Ovary (tissue), 10 donors: ENCODE results near the gene KCND3. TPM values are rescaled to one million over a fixed set of nuclear protein-coding genes. Genes with fewer than 3 reads are reported as not detected.

Experiments used
- DNase-seq, 5 donors: peaks; one replicate each; pipeline ENCODE4 v3.0.0-alpha.2; 2019 to 2020
- H3K27ac ChIP-seq, 2 donors: fragments of 200-600 bp; one replicate each; pipeline versions ENCODE4 v1.5.1 to v1.8.0; 2019 to 2022
- H3K27me3 ChIP-seq: fragments of 200-600 bp; one replicate; pipeline ENCODE4 v1.8.0; 2022
- H3K36me3 ChIP-seq: fragments of 200-600 bp; sonication (generic); one replicate; pipeline ENCODE4 v1.5.1; 2019
- H3K4me1 ChIP-seq: one replicate; pipeline ENCODE4 v1.8.1; 2013; ENCODE audit warnings: mild to moderate bottlenecking, moderate library complexity; ENCODE audit not compliant: insufficient read depth
- H3K4me3 ChIP-seq: fragments of 200-600 bp; sonication (generic); one replicate; pipeline ENCODE4 v1.5.1; 2017
- H3K9me3 ChIP-seq, 2 donors: fragments of 200-600 bp in 1 of 2; sonication (generic) in 1 of 2; one replicate each; pipeline versions ENCODE4 v1.5.1 to v1.8.1; 2013 to 2019; ENCODE audit warnings: mild to moderate bottlenecking in 1 of 2, moderate library complexity in 1 of 2
- CTCF ChIP-seq, 3 donors: fragments of 450-650 bp in 2 of 3; fragments of 200-600 bp in 1 of 3; IDR thresholded peaks; one replicate each; pipeline versions ENCODE4 v1.5.1 to v1.8.0; 2016 to 2022; ENCODE audit warnings: antibody characterized with exemption in 3 of 3, mild to moderate bottlenecking in 1 of 3
- EP300 ChIP-seq: sonication (generic); formaldehyde crosslinking; IDR thresholded peaks from one replicate; pipeline ENCODE4 v1.6.1; 2017; ENCODE audit warnings: antibody characterized with exemption
- POLR2A ChIP-seq: fragments of 450-650 bp; IDR thresholded peaks from one replicate; pipeline ENCODE4 v1.6.1; 2017; ENCODE audit warnings: antibody characterized with exemption, mild to moderate bottlenecking, moderate library complexity
- WGBS, 3 donors: extraction: QIAGEN DNeasy Blood & Tissue Kit in 1 of 3; methylation state at CpG; one replicate each; pipeline versions ENCODE4 v1.1.5 to v1.1.7; 2013 to 2017; 5-methylcytosine and 5-hydroxymethylcytosine counted together
- intact Hi-C, 4 donors: fragments of 100-400 bp; cut with DNase I; formaldehyde crosslinking; loops; one replicate each; pipeline versions ENCODE4 v1.11.0 to v1.15.1; 2022 to 2023
- long read RNA-seq, 3 donors: library from polyadenylated mRNA in 2 of 3; unstranded in 2 of 3; transcript quantifications; one replicate each; pipeline ENCODE4 v2.0.0 and lab custom pipeline, GENCODE V29; 2021 to 2026
- polyA plus RNA-seq, 2 donors: library from polyadenylated mRNA; stranded (reverse); fragments of 200-250 nt in 1 of 2; fragments of 350-450 nt in 1 of 2; fragmentation: Illumina TruSeq in 1 of 2; extraction: RNeasy Lipid Tissue Mini Kit (QIAGEN cat#74804) in 1 of 2; gene quantifications; one replicate each; pipeline ENCODE4 v1.2.3, GENCODE V29; 2013 to 2014
- total RNA-seq, 7 donors: library from RNA; depleted of rRNA in 2 of 7; stranded (reverse); fragments of >200 nt in 2 of 7; fragmentation: NEBNext Ultra II Directional in 3 of 7; extraction: Animal tissue kit (Norgen Biotek cat#: 25700) in 3 of 7; gene quantifications; one replicate each; pipeline versions ENCODE4 v1.1.0 to v1.2.4, GENCODE V29; 2016 to 2023
- donor health status: DM: no; HTN: no; CAD: no; lungs with moderate emphysema.
- donor health status: DM: no; HTN: no; CAD: no.
- donor health status: Bipolar disorder and iron deficiency.
- donor health status: DM: yes; HTN: yes; CAD: no.
- donor health status: DM: no; HTN: no; CAD: no.
- donor health status: DM: yes; HTN: yes; CAD: no.

Gene KCND3
- total RNA-seq (1 to 10 TPM in 3 of 7 donors, under 1 TPM in 4; 0.15 to 6.5 (median 0.60) TPM), polyA plus RNA-seq (1 to 10 TPM in 1 of 2 donors, under 1 TPM in 1; 0.29 to 3.0 TPM)
- long read RNA-seq, donor 1 = 0 reads
- long read RNA-seq, donor 2 = 0 reads
- long read RNA-seq, donor 3, partial matches to known transcripts = 1 of 10 reads
- long read RNA-seq, donor 3, other reads (novel, unspliced or antisense) = 9 of 10 reads

DNA sequence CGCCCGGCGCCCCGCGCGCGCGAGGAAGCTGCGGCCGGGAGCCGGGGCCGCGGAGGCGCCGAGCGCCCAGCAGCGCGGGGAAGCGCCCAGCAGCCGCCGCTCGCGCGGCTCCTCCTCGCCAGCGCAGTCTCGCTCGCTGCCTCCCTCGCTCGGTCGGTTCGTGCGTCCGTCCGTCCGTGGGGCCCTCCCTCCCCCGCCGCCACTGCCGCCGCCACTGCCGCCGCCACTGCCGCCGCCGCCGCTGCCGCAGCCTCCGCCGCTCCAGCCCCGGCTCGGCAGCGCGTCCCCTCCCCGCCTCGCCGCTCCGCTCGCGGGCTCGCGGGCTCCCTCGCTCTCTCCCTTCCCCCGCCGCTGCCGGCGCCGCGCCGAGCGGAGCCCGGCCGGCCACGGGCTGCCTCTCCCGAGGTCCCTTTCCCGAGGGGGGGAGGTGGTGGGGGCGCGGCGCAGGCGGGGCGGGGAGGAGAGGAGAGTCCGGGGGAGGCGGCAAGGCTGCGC is at the start of gene KCND3:
KCND3 (minus strand) TSS at position 138 of the 495 bp plus-strand sequence.
- H3K4me3 ChIP-seq = peak within 1 kb of the TSS; percentile 52
- H3K4me1 ChIP-seq = peaks cover 11% of the 10 kb centered on the region
- 0 to 1% (median 1%) methylated on average over 21 to 80 of the region's 83 CpGs for WGBS, 3 donors
- DNase-seq = peak in 2 of 5 donors; percentile 25 to 43
- no peak within 1 kb of the TSS for H3K27ac ChIP-seq
- H3K27me3 ChIP-seq = no peaks in the 10 kb centered on the region
- intact Hi-C loops = loop anchor here in 1 of 4 donors (2.0 to 10.0 kb wide), 2 partner anchors 501 to 1365 kb away; no protein-coding TSS in a partner anchor
- TF ChIP-seq POLR2A (no peak), EP300 (no peak), CTCF (IDR thresholded peaks at IDR 0.05) (no peak)
- no peaks in the 10 kb centered on the region for H3K36me3 ChIP-seq
- H3K9me3 ChIP-seq = no peaks in the 10 kb centered on the region

- H3K36me3 ChIP-seq = no peaks in the 10 kb centered on the region
- no peak for DNase-seq
- no peak overlapping the region for H3K27ac ChIP-seq
- H3K4me1 ChIP-seq = no peaks in the 10 kb centered on the region
- no peaks in the 10 kb centered on the region for H3K9me3 ChIP-seq
- TF ChIP-seq POLR2A = no peak
- no peak for TF ChIP-seq CTCF (IDR thresholded peaks at IDR 0.05)
- no peak for TF ChIP-seq EP300
- no peaks in the 10 kb centered on the region for H3K27me3 ChIP-seq
- intact Hi-C loops = no loop called here
- H3K4me3 ChIP-seq = no peak overlapping the region
- 47 to 64% (median 50%) methylated on average over 1 of the region's 1 CpG for WGBS, 3 donors
These were observed 44.8 kb upstream of the KCND3 start for GRCh38 chr1:112034277-112034676.

DNA sequence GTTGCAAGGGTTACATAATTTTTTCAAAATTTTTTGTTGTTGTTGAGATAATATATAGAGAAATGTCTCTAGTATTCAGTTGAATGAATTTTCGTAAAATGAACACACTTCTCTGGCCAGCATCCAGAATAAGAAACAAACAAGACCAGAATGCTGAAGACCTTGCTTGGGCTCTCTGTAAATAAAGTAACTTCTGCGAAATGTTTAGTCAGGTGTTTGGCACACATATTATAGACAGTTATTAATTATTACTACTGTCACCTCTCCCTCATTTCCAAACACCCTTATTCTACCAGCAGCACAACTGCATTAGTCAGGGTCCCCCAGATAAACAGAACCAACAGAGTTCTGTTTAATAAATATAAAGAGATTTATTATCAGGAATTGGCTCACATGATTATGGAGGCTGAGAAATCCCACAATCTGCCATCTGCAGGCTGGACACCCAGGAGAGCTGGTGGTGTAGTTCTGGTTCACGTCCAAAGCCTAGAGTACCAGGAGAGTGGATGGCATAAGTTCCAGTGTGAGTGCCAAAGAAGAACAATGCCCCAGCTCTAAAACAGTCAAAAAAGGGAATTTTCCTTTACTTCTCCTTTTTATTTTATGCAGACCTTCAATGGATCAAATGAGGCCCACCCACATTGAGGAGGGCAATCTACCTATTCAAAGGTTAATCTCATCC is 44.1 kb upstream of the KCND3 start:
- WGBS, 3 donors = 16 to 37% (median 28%) methylated on average over 3 of the region's 3 CpGs
- Histone ChIP-seq H3K27me3 (no peaks in the 10 kb centered on the region), H3K27ac (no peak overlapping the region), H3K9me3 (no peaks in the 10 kb centered on the region), H3K36me3 (no peaks in the 10 kb centered on the region), H3K4me3 (no peak overlapping the region), H3K4me1 (no peaks in the 10 kb centered on the region)
- TF ChIP-seq EP300 = no peak
- no peak for TF ChIP-seq POLR2A
- TF ChIP-seq CTCF (IDR thresholded peaks at IDR 0.05) = no peak
- intact Hi-C loops = no loop called here
- DNase-seq = no peak

DNA sequence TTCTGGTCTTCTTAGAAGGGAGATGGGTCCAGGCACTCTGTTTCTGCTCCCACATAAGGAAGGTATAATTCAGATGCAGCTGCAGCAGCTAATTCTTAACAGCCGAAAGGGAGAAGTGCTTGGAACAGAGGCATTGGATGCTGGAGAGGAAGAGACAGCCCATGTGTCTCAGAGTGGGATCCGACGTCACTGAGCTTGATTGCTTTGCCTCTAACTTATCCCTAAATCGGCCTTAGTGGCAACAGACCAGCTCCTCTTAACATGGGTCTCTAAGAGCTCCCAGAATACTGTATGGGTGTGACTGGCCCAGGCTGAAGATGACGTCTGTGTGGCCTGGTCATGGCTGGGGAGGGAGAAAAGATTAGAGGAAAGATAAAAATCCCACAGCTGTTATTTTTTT is 40.7 kb upstream of the KCND3 start:
- 16 to 23% (median 18%) methylated on average over 5 of the region's 5 CpGs for WGBS, 3 donors
- H3K36me3 ChIP-seq = no peaks in the 10 kb centered on the region
- TF ChIP-seq EP300 = no peak
- no peak for TF ChIP-seq POLR2A
- TF ChIP-seq CTCF (IDR thresholded peaks at IDR 0.05) = no peak

More for the DNA sequence above, 40.7 kb upstream of the KCND3 start:
- no peak overlapping the region for H3K4me3 ChIP-seq
- no peaks in the 10 kb centered on the region for H3K27me3 ChIP-seq
- no peak overlapping the region for H3K27ac ChIP-seq
- DNase-seq = no peak
- intact Hi-C loops = no loop called here
- H3K4me1 ChIP-seq = no peaks in the 10 kb centered on the region
- no peaks in the 10 kb centered on the region for H3K9me3 ChIP-seq
